HG03378 (cell line): ENCODE results near the gene RBM14.

ENCODE experiments used
- ATAC-seq: cut with Tn5 transposase; IDR thresholded peaks from one replicate; pipeline ENCODE4 v1.9.1; 2021; ENCODE audit warnings: mild to moderate bottlenecking, moderate library complexity; ENCODE audit not compliant: unreplicated experiment

RBM14 gene

GRCh38 chr11:66676282-66676919, 60.0 kb downstream of the RBM14 start:
- no peak for ATAC-seq
